Liver (tissue), 3 donors: ENCODE results near the gene ZNG1A.
"Not testable (repeated sequence)": the region's sequence is repeated elsewhere in the genome, so short reads cannot be mapped to it uniquely, and the experiment has no call there.

ENCODE experiments used
- GABPA ChIP-seq, 2 donors: IDR thresholded peaks in 1 of 2; conservative IDR thresholded peaks in 1 of 2; 2 replicates each; pipeline ENCODE4 v1.6.1; 2016; ENCODE audit warnings: antibody characterized with exemption in 2 of 2, mild to moderate bottlenecking in 1 of 2, moderate library complexity in 1 of 2
- RAD21 ChIP-seq, 2 donors: IDR thresholded peaks; 2 replicates each; pipeline ENCODE4 v1.6.1; 2016; ENCODE audit warnings: antibody characterized with exemption in 2 of 2, mild to moderate bottlenecking in 2 of 2
- TAF1 ChIP-seq: conservative IDR thresholded peaks from 2 replicates; pipeline ENCODE4 v1.6.1; 2016; ENCODE audit warnings: antibody characterized with exemption, mild to moderate bottlenecking
- YY1 ChIP-seq: IDR thresholded peaks from 2 replicates; pipeline ENCODE4 v1.6.1; 2016; ENCODE audit warnings: antibody characterized with exemption, mild to moderate bottlenecking
- TF ChIP-seq, protein P1 (sequence below): fragments of 150-350 bp; IDR thresholded peaks from 2 replicates; pipeline ENCODE4 v1.5.1; 2017; ENCODE audit warnings: improper control_type of control experiment, low read depth, low read length; ENCODE audit not compliant: missing input control
- TF ChIP-seq, protein P2 (sequence below): IDR thresholded peaks from 2 replicates; pipeline ENCODE4 v1.6.1; 2016; ENCODE audit warnings: antibody characterized with exemption
- TF ChIP-seq, protein P3 (sequence below): IDR thresholded peaks from 2 replicates; pipeline ENCODE4 v1.6.1; 2016; ENCODE audit warnings: antibody characterized with exemption
- TF ChIP-seq, protein P4 (sequence below): IDR thresholded peaks from 2 replicates; pipeline ENCODE4 v1.6.1; 2016; ENCODE audit warnings: antibody characterized with exemption
- TF ChIP-seq, protein P5 (sequence below): IDR thresholded peaks from 2 replicates; pipeline ENCODE4 v1.6.1; 2016; ENCODE audit warnings: antibody characterized with exemption, mild to moderate bottlenecking
- donor health status: healthy.
- donor health status: healthy.

DNA sequence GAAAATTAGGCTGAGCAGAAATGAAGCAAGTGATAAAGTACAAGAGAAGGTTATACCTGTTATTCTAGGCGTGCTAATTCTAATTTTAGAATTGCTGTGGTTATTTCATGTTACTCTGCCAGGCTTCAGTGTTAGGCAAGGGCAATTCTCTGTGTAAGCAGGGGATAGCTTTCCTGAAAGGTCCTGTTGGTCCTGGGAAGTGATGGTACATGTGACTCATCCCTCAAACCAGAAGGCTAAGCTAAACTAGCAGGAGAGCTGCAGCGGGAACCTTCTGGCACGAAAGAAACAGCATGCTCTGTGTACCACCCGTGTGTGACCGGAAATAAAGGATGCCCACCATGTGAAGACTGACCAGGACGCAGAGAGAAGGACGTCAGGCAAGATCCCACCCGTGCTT is 69.3 kb downstream of the ZNG1A start:
- TF ChIP-seq, protein P1, sequence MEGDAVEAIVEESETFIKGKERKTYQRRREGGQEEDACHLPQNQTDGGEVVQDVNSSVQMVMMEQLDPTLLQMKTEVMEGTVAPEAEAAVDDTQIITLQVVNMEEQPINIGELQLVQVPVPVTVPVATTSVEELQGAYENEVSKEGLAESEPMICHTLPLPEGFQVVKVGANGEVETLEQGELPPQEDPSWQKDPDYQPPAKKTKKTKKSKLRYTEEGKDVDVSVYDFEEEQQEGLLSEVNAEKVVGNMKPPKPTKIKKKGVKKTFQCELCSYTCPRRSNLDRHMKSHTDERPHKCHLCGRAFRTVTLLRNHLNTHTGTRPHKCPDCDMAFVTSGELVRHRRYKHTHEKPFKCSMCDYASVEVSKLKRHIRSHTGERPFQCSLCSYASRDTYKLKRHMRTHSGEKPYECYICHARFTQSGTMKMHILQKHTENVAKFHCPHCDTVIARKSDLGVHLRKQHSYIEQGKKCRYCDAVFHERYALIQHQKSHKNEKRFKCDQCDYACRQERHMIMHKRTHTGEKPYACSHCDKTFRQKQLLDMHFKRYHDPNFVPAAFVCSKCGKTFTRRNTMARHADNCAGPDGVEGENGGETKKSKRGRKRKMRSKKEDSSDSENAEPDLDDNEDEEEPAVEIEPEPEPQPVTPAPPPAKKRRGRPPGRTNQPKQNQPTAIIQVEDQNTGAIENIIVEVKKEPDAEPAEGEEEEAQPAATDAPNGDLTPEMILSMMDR = not testable (repeated sequence)
- TF ChIP-seq, protein P2, sequence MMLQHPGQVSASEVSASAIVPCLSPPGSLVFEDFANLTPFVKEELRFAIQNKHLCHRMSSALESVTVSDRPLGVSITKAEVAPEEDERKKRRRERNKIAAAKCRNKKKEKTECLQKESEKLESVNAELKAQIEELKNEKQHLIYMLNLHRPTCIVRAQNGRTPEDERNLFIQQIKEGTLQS = not testable (repeated sequence)
- TF ChIP-seq YY1; TAF1; RAD21 (IDR thresholded peaks at IDR 0.05); GABPA (IDR thresholded peaks at IDR 0.05 in 1 of 2, conservative IDR thresholded peaks at IDR 0.05 in 1 of 2): not testable (repeated sequence)
- TF ChIP-seq, protein P3, sequence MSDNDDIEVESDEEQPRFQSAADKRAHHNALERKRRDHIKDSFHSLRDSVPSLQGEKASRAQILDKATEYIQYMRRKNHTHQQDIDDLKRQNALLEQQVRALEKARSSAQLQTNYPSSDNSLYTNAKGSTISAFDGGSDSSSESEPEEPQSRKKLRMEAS = not testable (repeated sequence)
- TF ChIP-seq, protein P4, sequence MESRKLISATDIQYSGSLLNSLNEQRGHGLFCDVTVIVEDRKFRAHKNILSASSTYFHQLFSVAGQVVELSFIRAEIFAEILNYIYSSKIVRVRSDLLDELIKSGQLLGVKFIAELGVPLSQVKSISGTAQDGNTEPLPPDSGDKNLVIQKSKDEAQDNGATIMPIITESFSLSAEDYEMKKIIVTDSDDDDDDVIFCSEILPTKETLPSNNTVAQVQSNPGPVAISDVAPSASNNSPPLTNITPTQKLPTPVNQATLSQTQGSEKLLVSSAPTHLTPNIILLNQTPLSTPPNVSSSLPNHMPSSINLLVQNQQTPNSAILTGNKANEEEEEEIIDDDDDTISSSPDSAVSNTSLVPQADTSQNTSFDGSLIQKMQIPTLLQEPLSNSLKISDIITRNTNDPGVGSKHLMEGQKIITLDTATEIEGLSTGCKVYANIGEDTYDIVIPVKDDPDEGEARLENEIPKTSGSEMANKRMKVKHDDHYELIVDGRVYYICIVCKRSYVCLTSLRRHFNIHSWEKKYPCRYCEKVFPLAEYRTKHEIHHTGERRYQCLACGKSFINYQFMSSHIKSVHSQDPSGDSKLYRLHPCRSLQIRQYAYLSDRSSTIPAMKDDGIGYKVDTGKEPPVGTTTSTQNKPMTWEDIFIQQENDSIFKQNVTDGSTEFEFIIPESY = not testable (repeated sequence)
- TF ChIP-seq, protein P5, sequence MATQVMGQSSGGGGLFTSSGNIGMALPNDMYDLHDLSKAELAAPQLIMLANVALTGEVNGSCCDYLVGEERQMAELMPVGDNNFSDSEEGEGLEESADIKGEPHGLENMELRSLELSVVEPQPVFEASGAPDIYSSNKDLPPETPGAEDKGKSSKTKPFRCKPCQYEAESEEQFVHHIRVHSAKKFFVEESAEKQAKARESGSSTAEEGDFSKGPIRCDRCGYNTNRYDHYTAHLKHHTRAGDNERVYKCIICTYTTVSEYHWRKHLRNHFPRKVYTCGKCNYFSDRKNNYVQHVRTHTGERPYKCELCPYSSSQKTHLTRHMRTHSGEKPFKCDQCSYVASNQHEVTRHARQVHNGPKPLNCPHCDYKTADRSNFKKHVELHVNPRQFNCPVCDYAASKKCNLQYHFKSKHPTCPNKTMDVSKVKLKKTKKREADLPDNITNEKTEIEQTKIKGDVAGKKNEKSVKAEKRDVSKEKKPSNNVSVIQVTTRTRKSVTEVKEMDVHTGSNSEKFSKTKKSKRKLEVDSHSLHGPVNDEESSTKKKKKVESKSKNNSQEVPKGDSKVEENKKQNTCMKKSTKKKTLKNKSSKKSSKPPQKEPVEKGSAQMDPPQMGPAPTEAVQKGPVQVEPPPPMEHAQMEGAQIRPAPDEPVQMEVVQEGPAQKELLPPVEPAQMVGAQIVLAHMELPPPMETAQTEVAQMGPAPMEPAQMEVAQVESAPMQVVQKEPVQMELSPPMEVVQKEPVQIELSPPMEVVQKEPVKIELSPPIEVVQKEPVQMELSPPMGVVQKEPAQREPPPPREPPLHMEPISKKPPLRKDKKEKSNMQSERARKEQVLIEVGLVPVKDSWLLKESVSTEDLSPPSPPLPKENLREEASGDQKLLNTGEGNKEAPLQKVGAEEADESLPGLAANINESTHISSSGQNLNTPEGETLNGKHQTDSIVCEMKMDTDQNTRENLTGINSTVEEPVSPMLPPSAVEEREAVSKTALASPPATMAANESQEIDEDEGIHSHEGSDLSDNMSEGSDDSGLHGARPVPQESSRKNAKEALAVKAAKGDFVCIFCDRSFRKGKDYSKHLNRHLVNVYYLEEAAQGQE = not testable (repeated sequence)
